GM13977 (cell line): ENCODE results near the gene GNMT.

ENCODE experiments used
- DNase-seq: peaks from one replicate; pipeline ENCODE4 v3.0.0; 2012; ENCODE audit warnings: low spot score
- CTCF ChIP-seq: IDR thresholded peaks from 2 replicates; pipeline ENCODE4 v1.5.1; 2012; ENCODE audit warnings: mild to moderate bottlenecking, control low read depth; ENCODE audit not compliant: insufficient read depth; ENCODE audit errors: extremely low read depth, missing control alignments
- in situ Hi-C: fragments of 300-500 bp; cut with MboI; formaldehyde crosslinking; loops from one replicate; pipeline ENCODE4 v1.12.0; 2022; ENCODE audit warnings: low sequenced_read_pairs, low pct_unique_long_range_greater_than_20kb, mixed read lengths, inconsistent platforms; ENCODE audit not compliant: unreplicated experiment

The GNMT gene

GRCh38 chr6:42961020-42961470, 491 bp downstream of the GNMT start:
- in situ Hi-C loops = no loop called here
- no peak for TF ChIP-seq CTCF
- no peak for DNase-seq

- in situ Hi-C loops = no loop called here
- no peak for TF ChIP-seq CTCF
- DNase-seq = no peak
Measured at GRCh38 chr6:42962096-42962495, 1.5 kb downstream of the GNMT start.

- in situ Hi-C loops = no loop called here
- no peak for DNase-seq
- TF ChIP-seq CTCF = no peak
Measured at GRCh38 chr6:42962502-42963178, 2.1 kb downstream of the GNMT start.

GRCh38 chr6:42963179-42963854, 2.8 kb downstream of the GNMT start:
- no peak for DNase-seq
- in situ Hi-C loops = no loop called here
- no peak for TF ChIP-seq CTCF

GRCh38 chr6:42963855-42964605, 3.5 kb downstream of the GNMT start:
- in situ Hi-C loops = no loop called here
- peak; percentile 37 for TF ChIP-seq CTCF
- no peak for DNase-seq

GRCh38 chr6:42966571-42966970, 6.0 kb downstream of the GNMT start:
- no peak for TF ChIP-seq CTCF
- no peak for DNase-seq
- in situ Hi-C loops = no loop called here
